AG04449 (cell line): ENCODE results near the gene SCAP.

Source experiments
- CTCF ChIA-PET: fragments of 350-600 bp; formaldehyde crosslinking; extraction: SDS; loops from one replicate; lab custom pipeline; 2021; ENCODE audit warnings: antibody characterized with exemption; lab: Yijun Ruan, JAX
- POLR2A ChIA-PET: fragments of 400-600, 350-600 bp; formaldehyde crosslinking; extraction: SDS; loops from one replicate; lab custom pipeline; 2020; ENCODE audit warnings: antibody characterized with exemption, inconsistent platforms; lab: Yijun Ruan, JAX
- DNase-seq: peaks from one replicate; pipeline ENCODE4 v3.0.0-alpha.2; 2010; ENCODE audit warnings: low read depth, low spot score
- H3K4me3 ChIP-seq: 2 replicates; pipeline ENCODE4 v1.5.1; 2011; ENCODE audit warnings: low read depth, mild to moderate bottlenecking, control low read depth, low read length
- CTCF ChIP-seq: IDR thresholded peaks from one replicate; pipeline ENCODE4 v1.5.1; 2011; ENCODE audit warnings: mild to moderate bottlenecking, moderate library complexity, low read length, control low read depth, inconsistent platforms; ENCODE audit not compliant: insufficient read depth; ENCODE audit errors: missing control alignments

SCAP gene

GRCh38 chr3:47408839-47409229 is 66.9 kb downstream of the SCAP start:
- DNase-seq: no peak
- ChIA-PET POLR2A (interaction anchor here (0.6 kb wide), 1 partner anchor 147 kb away, joined by 5 read pairs; no protein-coding TSS in a partner anchor), CTCF (interaction anchor here (1.1 to 5.9 kb wide), 2 partner anchors 14 to 68 kb away, joined by 3 to 75 read pairs; no protein-coding TSS in a partner anchor)
- H3K4me3 ChIP-seq: no peak overlapping the region
- TF ChIP-seq CTCF: no peak

- no peak overlapping the region for H3K4me3 ChIP-seq
- no peak for DNase-seq
- no peak for TF ChIP-seq CTCF
- CTCF ChIA-PET: interaction anchor here (1.1 to 7.0 kb wide), 3 partner anchors 12 to 68 kb away, joined by 3 to 75 read pairs (median 46); no protein-coding TSS in a partner anchor
- POLR2A ChIA-PET: no interaction called here
These were observed 67.6 kb downstream of the SCAP start for GRCh38 chr3:47407896-47408838.

GRCh38 chr3:47407237-47407636 is 68.5 kb downstream of the SCAP start:
- no peak for DNase-seq
- TF ChIP-seq CTCF: no peak
- ChIA-PET POLR2A (no interaction called here), CTCF (interaction anchor here (7.0 kb wide), 1 partner anchor 13 kb away, joined by 46 read pairs; no protein-coding TSS in a partner anchor)
- no peak overlapping the region for H3K4me3 ChIP-seq

GRCh38 chr3:47406762-47407149 is 69.0 kb downstream of the SCAP start:
- H3K4me3 ChIP-seq: no peak overlapping the region
- ChIA-PET POLR2A (interaction anchor here (1.3 kb wide), 1 partner anchor 14 kb away, joined by 4 read pairs; no protein-coding TSS in a partner anchor), CTCF (interaction anchor here (7.0 kb wide), 1 partner anchor 14 kb away, joined by 46 read pairs; no protein-coding TSS in a partner anchor)
- DNase-seq: no peak
- no peak for TF ChIP-seq CTCF

GRCh38 chr3:47405820-47406761 is 69.7 kb downstream of the SCAP start:
- DNase-seq: no peak
- H3K4me3 ChIP-seq: no peak overlapping the region
- POLR2A ChIA-PET: interaction anchor here (1.3 kb wide), 1 partner anchor 15 kb away, joined by 4 read pairs; no protein-coding TSS in a partner anchor
- CTCF ChIA-PET: interaction anchor here (1.0 to 7.0 kb wide), 2 partner anchors 14 to 34 kb away, joined by 3 to 46 read pairs; no protein-coding TSS in a partner anchor
- no peak for TF ChIP-seq CTCF
